ENCODE results near the gene PGC. TPM values are rescaled to one million over a fixed set of nuclear protein-coding genes. Genes with fewer than 3 reads are reported as not detected.
A peak's percentile ranks its signal among the peaks of the same experiment; 100 is the strongest.

The PGC gene
- polyA plus RNA-seq, 3 donors from 2014 or later, result not detected

DNA sequence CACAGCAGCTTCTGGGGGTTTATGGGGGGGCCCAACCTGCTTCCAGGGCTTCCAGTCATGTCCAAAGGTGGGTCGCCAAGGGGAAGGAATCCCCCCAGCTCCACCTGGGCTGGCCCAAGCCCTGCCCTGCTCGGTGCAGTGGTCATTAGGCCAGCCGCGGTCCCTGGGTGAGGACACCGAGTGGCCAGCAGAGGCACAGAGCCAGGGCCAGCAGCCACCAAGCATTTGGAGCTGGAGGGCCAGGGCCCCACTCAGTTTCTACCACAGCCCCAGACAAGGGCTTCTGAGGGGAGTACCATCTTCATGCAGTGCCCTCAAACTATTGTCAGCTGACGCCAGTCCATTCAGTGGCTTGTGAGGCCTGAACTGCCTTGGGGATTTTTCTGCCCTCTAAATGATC is 51.4 kb downstream of the PGC start:
- no peak for DNase-seq
- H3K36me3 Mint-ChIP-seq, result peaks cover 0 to 4% (median 0%) of the 10 kb centered on the region in 3 donors
- peaks cover 0 to 4% (median 0%) of the 10 kb centered on the region in 3 donors for H3K27me3 Mint-ChIP-seq (ENCODE audit: low read depth in 3 of 3)
- no peaks in the 10 kb centered on the region for H3K9me3 Mint-ChIP-seq
- H3K4me1 Mint-ChIP-seq, result peaks cover 33 to 66% of the 10 kb centered on the region in 2 donors
- H3K27ac Mint-ChIP-seq, result no peak overlapping the region
- H3K4me3 Mint-ChIP-seq, result no peak overlapping the region

DNA sequence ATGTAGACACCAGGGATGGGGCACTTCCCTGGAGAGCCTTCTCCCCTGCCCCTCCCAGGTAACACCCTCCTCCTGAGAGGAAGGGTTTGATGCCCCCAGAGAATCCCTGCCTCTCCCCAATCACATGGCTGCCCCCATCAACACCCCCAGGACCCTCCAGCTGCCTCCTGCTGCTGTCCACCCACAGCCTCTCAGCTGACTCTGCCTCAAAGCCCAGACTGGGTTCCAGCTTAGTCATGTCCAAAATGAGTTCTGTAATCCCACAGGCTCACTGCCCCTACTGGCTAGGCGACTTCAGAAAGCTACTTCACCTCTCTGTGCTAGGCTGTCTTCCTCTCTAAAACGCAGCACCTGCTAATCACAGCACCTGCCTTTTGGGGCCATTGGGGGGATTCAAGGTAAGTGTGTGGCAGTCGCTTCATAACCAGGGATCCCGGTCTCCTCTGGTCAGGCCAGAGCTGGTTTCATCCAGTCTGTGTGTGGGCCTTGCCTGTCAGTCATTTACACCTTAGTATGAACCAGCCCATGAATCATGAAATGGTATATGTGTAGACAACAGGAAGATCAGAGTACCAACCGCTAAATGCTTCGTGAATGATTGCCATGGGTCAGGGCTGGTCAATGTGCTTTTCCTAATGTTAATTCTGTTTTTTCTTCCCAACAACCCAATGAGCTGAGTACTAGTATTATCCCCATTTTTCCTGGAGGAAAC is 52.2 kb downstream of the PGC start:
- H3K27ac Mint-ChIP-seq, result peak overlapping the region in 1 of 6 donors; percentile 26
- no peak overlapping the region for H3K4me3 Mint-ChIP-seq
- no peaks in the 10 kb centered on the region for H3K9me3 Mint-ChIP-seq
- H3K27me3 Mint-ChIP-seq (ENCODE audit: low read depth in 3 of 3), result peaks cover 0 to 4% (median under 1%) of the 10 kb centered on the region in 3 donors
- peaks cover 29 to 58% of the 10 kb centered on the region in 2 donors for H3K4me1 Mint-ChIP-seq
- no peak for DNase-seq
- peaks cover 0 to 4% (median 0%) of the 10 kb centered on the region in 3 donors for H3K36me3 Mint-ChIP-seq

GRCh38 chr6:41693281-41694240 is 53.6 kb downstream of the PGC start:
- Mint-ChIP-seq H3K9me3 (no peaks in the 10 kb centered on the region), H3K4me3 (no peak overlapping the region), H3K27me3 (ENCODE audit: low read depth in 3 of 3) (peaks cover 0 to 4% (median 1%) of the 10 kb centered on the region in 3 donors), H3K27ac (peak overlapping the region in 2 of 6 donors; percentile 67 to 68), H3K36me3 (peaks cover 0 to 4% (median 0%) of the 10 kb centered on the region in 3 donors), H3K4me1 (peaks cover 15 to 44% of the 10 kb centered on the region in 2 donors)
- no peak for DNase-seq

- no peak for DNase-seq
- Mint-ChIP-seq H3K9me3 (no peaks in the 10 kb centered on the region), H3K36me3 (peaks cover 0 to 4% (median 0%) of the 10 kb centered on the region in 3 donors), H3K4me1 (peaks cover 9 to 35% of the 10 kb centered on the region in 2 donors), H3K27ac (no peak overlapping the region), H3K27me3 (ENCODE audit: low read depth in 3 of 3) (peaks cover 0 to 4% (median 1%) of the 10 kb centered on the region in 3 donors), H3K4me3 (no peak overlapping the region)
Observed at GRCh38 chr6:41692730-41693129, 54.5 kb downstream of the PGC start.

- Mint-ChIP-seq H3K9me3 (no peaks in the 10 kb centered on the region), H3K27ac (peak overlapping the region in 1 of 6 donors; percentile 52), H3K36me3 (peaks cover 0 to 8% (median 0%) of the 10 kb centered on the region in 3 donors), H3K4me3 (no peak overlapping the region), H3K27me3 (ENCODE audit: low read depth in 3 of 3) (peaks cover 0 to 4% (median 1%) of the 10 kb centered on the region in 3 donors), H3K4me1 (peaks cover 7 to 32% of the 10 kb centered on the region in 2 donors)
- DNase-seq, result no peak
Observed at GRCh38 chr6:41692080-41692675, 55.0 kb downstream of the PGC start.

DNA sequence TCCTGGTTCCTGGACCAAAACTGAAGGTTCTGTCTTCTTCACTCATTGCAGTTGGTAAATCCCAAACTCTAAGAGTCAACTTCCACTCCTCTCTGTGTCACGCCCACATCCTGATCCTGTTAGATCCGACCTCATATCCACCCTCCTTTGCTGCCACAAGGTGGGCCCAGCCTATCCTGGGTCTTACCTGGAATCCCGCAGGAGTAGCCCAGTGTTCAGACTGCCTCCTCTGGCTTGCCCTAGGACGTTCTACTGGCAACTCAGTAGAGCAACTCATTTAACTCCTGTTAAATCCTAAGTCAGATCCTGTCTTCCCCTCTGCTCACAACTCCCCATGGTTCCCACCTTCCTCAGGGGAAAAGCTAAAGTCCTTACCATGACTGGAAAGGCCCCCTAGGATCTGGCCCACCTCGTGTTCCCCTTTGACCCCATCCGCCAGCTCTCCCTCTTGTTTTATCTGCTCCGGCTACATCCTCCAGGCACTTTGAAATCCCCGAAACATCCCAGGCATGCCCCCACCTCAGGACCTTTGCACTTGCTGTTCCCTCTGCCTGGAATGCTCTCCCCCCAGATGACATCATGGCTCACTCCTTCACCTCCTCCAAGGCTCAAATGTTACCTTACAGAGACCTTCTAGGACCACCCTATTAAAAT is 55.6 kb downstream of the PGC start:
- Mint-ChIP-seq H3K9me3 (no peaks in the 10 kb centered on the region), H3K27ac (peak overlapping the region in 4 of 6 donors; percentile 7 to 55 (median 33)), H3K27me3 (ENCODE audit: low read depth in 3 of 3) (peaks cover 0 to 4% (median 1%) of the 10 kb centered on the region in 3 donors), H3K4me3 (no peak overlapping the region), H3K4me1 (peaks cover 7 to 32% of the 10 kb centered on the region in 2 donors), H3K36me3 (peaks cover 0 to 10% (median 0%) of the 10 kb centered on the region in 3 donors)
- no peak for DNase-seq

GRCh38 chr6:41690541-41691330 is 56.5 kb downstream of the PGC start:
- Mint-ChIP-seq H3K27ac (no peak overlapping the region), H3K36me3 (peaks cover 0 to 10% (median 0%) of the 10 kb centered on the region in 3 donors), H3K4me3 (no peak overlapping the region), H3K9me3 (no peaks in the 10 kb centered on the region), H3K4me1 (peaks cover 7 to 32% of the 10 kb centered on the region in 2 donors), H3K27me3 (ENCODE audit: low read depth in 3 of 3) (peaks cover 0 to 4% (median 1%) of the 10 kb centered on the region in 3 donors)
- DNase-seq, result no peak

- no peak overlapping the region for H3K4me3 Mint-ChIP-seq
- H3K36me3 Mint-ChIP-seq, result peaks cover 0 to 14% (median 0%) of the 10 kb centered on the region in 3 donors
- peaks cover 0 to 4% (median 1%) of the 10 kb centered on the region in 3 donors for H3K27me3 Mint-ChIP-seq (ENCODE audit: low read depth in 3 of 3)
- no peaks in the 10 kb centered on the region for H3K9me3 Mint-ChIP-seq
- DNase-seq, result no peak
- peaks cover 3 to 24% of the 10 kb centered on the region in 2 donors for H3K4me1 Mint-ChIP-seq
- peak overlapping the region in 1 of 6 donors; percentile 13 for H3K27ac Mint-ChIP-seq
Observed at GRCh38 chr6:41689171-41690008, 57.8 kb downstream of the PGC start.

DNA sequence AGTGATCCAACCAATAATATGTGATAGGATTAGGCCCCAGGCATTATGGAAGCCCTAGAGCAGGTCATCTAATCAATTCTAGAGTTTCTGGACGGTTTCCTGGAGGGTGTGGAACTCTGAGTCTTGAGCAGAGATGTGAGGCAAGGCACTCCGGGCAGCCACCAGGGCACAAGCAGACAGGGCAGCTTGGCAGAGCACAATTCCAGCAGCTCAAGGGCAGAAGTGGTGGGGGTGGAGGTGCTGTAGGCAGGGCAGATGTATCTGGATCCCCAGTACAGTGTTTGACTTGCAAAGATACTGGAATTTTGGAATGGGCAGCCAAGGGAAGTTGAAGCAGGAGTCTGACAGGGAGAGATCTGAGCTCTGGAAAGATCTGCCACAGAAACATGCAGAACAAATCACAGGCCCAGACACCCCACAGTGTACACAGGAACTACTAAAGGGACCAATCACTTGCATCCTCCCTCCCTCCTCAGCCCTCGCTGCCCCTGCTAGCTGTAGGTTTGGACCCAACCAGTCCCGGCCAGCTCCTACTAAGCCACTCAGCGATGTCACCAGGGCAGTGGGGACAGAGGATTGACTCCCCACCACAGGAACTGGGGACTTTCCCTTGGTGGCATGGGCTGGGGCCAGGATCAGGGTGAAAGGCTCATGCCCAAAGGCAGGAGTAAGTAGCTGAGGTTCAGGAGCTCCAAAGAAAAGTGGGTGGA is 58.8 kb downstream of the PGC start:
- peaks cover 5 to 30% of the 10 kb centered on the region in 2 donors for H3K4me1 Mint-ChIP-seq
- no peak overlapping the region for H3K4me3 Mint-ChIP-seq
- H3K9me3 Mint-ChIP-seq, result no peaks in the 10 kb centered on the region
- H3K27ac Mint-ChIP-seq, result no peak overlapping the region
- peaks cover 0 to 14% (median 0%) of the 10 kb centered on the region in 3 donors for H3K36me3 Mint-ChIP-seq
- H3K27me3 Mint-ChIP-seq (ENCODE audit: low read depth in 3 of 3), result peaks cover 0 to 4% (median 3%) of the 10 kb centered on the region in 3 donors
- DNase-seq, result no peak

DNA sequence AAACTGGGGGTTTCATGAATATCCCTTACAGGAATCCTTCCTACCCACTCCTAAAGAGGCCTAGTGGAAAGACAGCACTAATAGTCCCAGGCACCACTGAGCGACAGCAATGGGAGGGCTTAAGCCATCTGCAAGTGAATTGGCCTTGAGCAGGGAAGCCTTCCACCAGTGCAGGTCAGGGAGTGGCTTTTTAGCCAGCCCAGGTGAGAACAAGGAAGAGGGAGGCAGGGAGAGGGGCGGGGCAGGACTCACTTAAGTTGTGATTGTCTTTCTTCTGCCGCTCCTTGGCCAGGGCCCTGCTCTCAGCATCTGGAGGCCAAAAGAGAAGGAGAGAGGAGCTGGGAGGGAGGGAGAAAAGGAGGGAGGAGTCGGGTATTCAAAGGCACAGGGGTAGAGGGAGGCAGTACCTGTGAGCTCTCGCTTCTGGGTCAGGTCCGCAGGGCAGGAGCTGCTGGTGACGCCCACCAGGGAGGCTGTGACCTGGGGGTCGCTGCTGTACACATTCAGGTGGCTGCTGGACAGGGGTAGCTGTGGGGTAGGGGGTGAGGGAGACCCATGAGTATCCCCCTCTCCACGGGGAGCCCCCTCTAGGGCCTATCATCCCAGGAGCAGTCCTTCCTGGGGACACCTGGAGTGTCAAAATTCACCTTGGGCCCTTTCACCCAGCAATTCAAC is 59.6 kb downstream of the PGC start:
- H3K9me3 Mint-ChIP-seq, result no peaks in the 10 kb centered on the region
- peaks cover 0 to 7% (median 4%) of the 10 kb centered on the region in 3 donors for H3K27me3 Mint-ChIP-seq (ENCODE audit: low read depth in 3 of 3)
- DNase-seq, result no peak
- H3K4me3 Mint-ChIP-seq, result no peak overlapping the region
- H3K27ac Mint-ChIP-seq, result no peak overlapping the region
- H3K4me1 Mint-ChIP-seq, result peaks cover 8 to 30% of the 10 kb centered on the region in 2 donors
- H3K36me3 Mint-ChIP-seq, result peaks cover 0 to 14% (median 0%) of the 10 kb centered on the region in 3 donors

All from immature natural killer cell (primary cell).